ENCODE data around the gene FAM186B. TPM values are rescaled to one million over a fixed set of nuclear protein-coding genes. Genes with fewer than 3 reads are reported as not detected.

The FAM186B gene
- total RNA-seq, 1 experiment from 2014 or later = 0.42 TPM

DNA sequence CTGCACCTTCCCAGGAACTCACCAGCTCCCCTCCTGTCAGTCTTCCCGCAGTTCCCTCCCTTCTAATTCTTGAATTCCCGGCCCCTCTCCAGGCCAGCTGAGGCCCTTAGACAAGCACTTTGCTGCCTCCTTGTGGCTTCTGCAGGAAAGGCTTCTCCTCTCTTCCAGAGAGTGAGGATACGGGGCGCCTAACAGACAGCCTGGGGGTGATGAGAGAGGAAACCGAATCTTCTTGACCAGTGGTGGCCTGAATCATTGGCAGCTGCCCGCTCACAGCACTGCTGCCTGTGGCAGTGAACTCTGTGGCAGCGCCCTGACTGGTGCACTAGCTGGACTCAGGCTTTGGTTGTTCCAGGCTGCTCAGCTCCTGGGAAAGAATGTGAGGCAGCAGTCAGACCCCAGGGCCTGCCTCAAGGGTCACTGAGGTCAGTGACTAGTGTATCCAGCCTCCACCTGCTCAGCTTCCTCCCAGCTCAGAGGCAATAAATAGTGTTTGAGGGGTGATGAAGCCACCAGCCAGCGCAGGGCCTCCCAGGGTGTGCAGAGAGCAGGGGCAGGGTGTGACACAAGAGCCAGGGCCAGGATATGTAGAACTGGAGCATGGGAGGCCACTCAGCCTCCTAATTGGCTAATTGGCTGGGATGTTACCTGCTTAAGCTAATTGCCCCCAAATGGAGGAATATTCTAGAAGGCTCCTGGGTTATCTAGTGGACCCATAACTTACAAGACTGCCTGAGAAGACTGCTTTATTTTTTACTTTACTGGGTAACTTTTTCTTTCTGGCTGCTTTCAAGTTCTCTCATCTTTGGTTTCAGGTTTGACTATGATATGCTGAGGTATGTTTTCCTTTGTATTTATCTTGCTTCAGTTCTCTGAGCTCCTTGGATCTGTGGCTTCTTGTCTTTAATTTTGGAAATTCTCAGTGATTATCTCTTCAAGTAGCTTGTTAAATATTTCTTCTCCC, 24.6 kb downstream of the FAM186B start (continued):
- TF ChIP-seq, protein P1, sequence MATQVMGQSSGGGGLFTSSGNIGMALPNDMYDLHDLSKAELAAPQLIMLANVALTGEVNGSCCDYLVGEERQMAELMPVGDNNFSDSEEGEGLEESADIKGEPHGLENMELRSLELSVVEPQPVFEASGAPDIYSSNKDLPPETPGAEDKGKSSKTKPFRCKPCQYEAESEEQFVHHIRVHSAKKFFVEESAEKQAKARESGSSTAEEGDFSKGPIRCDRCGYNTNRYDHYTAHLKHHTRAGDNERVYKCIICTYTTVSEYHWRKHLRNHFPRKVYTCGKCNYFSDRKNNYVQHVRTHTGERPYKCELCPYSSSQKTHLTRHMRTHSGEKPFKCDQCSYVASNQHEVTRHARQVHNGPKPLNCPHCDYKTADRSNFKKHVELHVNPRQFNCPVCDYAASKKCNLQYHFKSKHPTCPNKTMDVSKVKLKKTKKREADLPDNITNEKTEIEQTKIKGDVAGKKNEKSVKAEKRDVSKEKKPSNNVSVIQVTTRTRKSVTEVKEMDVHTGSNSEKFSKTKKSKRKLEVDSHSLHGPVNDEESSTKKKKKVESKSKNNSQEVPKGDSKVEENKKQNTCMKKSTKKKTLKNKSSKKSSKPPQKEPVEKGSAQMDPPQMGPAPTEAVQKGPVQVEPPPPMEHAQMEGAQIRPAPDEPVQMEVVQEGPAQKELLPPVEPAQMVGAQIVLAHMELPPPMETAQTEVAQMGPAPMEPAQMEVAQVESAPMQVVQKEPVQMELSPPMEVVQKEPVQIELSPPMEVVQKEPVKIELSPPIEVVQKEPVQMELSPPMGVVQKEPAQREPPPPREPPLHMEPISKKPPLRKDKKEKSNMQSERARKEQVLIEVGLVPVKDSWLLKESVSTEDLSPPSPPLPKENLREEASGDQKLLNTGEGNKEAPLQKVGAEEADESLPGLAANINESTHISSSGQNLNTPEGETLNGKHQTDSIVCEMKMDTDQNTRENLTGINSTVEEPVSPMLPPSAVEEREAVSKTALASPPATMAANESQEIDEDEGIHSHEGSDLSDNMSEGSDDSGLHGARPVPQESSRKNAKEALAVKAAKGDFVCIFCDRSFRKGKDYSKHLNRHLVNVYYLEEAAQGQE (IDR thresholded peaks at IDR 0.05; ENCODE audit: low read depth) = no peak
- no peak for TF ChIP-seq JUND (IDR thresholded peaks at IDR 0.05)
- TF ChIP-seq CEBPB (IDR thresholded peaks at IDR 0.05; ENCODE audit: low read depth) = no peak
- no peak for TF ChIP-seq POLR2A (IDR thresholded peaks at IDR 0.05; ENCODE audit: borderline replicate concordance, extremely low read depth, insufficient read depth, insufficient read length)
- peak; percentile 96 for TF ChIP-seq RAD21 (IDR thresholded peaks at IDR 0.05; ENCODE audit: low read depth)

DNA sequence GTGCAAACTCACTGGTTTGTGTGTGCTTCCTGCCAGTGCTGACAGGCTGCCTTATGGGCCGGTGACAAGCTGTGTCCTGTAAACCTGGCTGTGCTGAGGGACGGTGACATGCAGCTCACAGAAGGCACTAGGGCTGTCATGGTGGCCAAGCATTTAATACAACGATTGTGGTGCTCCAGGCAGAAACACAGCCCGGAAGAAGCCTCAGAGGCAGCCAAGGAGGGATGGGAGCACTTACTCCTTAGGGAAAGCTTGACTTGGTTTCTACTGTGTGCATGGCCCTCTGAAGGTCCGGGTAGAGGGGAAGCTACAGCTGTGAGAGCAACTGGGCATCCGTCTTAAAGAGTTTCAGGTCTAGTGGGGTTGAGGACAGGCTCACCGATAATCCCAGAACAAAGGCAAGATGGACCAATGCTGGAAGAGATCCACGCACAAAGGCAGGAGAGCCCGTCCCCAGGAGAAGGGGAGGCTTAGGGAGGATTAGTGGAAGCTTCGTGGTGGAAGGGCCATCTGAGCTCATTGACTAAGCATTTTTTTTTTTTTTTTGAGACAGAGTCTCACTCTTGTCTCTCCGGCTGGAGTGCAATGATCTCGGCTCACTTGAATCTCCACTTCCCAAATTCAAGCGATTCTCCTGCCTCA, 26.8 kb downstream of the FAM186B start:
- POLR2A ChIA-PET = no interaction called here
- H3K4me3 ChIP-seq (replicated peaks in 1 of 2; ENCODE audit: low read depth in 1 of 2, low read length in 2 of 2) = no peak overlapping the region
- no peak overlapping the region for H2AFZ ChIP-seq (ENCODE audit: low read depth, low read length, poor library complexity, severe bottlenecking)
- H3K9me2 ChIP-seq (ENCODE audit: insufficient read depth) = no peaks in the 10 kb centered on the region
- ATAC-seq (no peak), DNase-seq (ENCODE audit: low read depth, low spot score) (no peak)
- H3K4me2 ChIP-seq (ENCODE audit: low read length) = no peak overlapping the region
- H4K20me1 ChIP-seq (ENCODE audit: insufficient read depth) = no peaks in the 10 kb centered on the region
- no peak overlapping the region for H3K9ac ChIP-seq (ENCODE audit: low read length)
- H3K9me3 ChIP-seq (ENCODE audit: control insufficient read depth in 1 of 2, insufficient read depth in 1 of 2, low read depth in 1 of 2, low read length in 2 of 2) = no peaks in the 10 kb centered on the region
- peaks cover 0 to 4% of the 10 kb centered on the region in 2 experiments; a peak in 1 of 4 replicates for H3K36me3 ChIP-seq (ENCODE audit: control insufficient read depth in 1 of 2, insufficient read depth in 2 of 2, low read length in 2 of 2)
- BruUV-seq (replicated peaks) = no TSS peak
- H3K4me1 ChIP-seq (ENCODE audit: control insufficient read depth in 1 of 2, insufficient read depth in 2 of 2, low read length in 2 of 2) = peaks cover 7 to 11% of the 10 kb centered on the region in 2 experiments; a peak in 3 of 4 replicates
- intact Hi-C loops (cut with micrococcal nuclease) = no loop called here
- no peak overlapping the region for H3K27ac ChIP-seq (ENCODE audit: low read depth, low read length)
- CTCF ChIA-PET = interaction anchor here (0.7 to 1.1 kb wide), 2 partner anchors 220 to 231 kb away, joined by 3 to 4 read pairs; no protein-coding TSS in a partner anchor
- H3K79me2 ChIP-seq (ENCODE audit: insufficient read depth, low read length) = no peaks in the 10 kb centered on the region; the same call in none of the 2 replicates
- no peaks in the 10 kb centered on the region for H3K27me3 ChIP-seq (ENCODE audit: insufficient read depth, low read length)
- RAD21 ChIA-PET (ENCODE audit: low non-redundant PET in 1 of 2, low total read pairs in 2 of 2, uncharacterized antibody in 2 of 2, unreplicated experiment in 2 of 2) = no interaction called here
- TF ChIP-seq, protein P2, sequence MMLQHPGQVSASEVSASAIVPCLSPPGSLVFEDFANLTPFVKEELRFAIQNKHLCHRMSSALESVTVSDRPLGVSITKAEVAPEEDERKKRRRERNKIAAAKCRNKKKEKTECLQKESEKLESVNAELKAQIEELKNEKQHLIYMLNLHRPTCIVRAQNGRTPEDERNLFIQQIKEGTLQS (IDR thresholded peaks at IDR 0.05) = no peak
- TF ChIP-seq EZH2phosphoT487 (IDR thresholded peaks at IDR 0.05; ENCODE audit: borderline replicate concordance) = no peak
- no peak for TF ChIP-seq JUND (IDR thresholded peaks at IDR 0.05)
- no peak for TF ChIP-seq TCF7L2 (IDR thresholded peaks at IDR 0.05; ENCODE audit: borderline replicate concordance, extremely low read depth, insufficient read depth, insufficient read length)
- TF ChIP-seq ZNF274 (IDR thresholded peaks at IDR 0.05; ENCODE audit: low read depth, low read length) = no peak
- TF ChIP-seq EGR1 (IDR thresholded peaks at IDR 0.05; ENCODE audit: low read depth) = no peak
- TF ChIP-seq, protein P1 (IDR thresholded peaks at IDR 0.05; ENCODE audit: low read depth) = no peak
- no peak for TF ChIP-seq ELF1 (IDR thresholded peaks at IDR 0.05; ENCODE audit: borderline replicate concordance, low read depth)
- TF ChIP-seq, protein P3, sequence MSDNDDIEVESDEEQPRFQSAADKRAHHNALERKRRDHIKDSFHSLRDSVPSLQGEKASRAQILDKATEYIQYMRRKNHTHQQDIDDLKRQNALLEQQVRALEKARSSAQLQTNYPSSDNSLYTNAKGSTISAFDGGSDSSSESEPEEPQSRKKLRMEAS (IDR thresholded peaks at IDR 0.05) = no peak
- TF ChIP-seq EZH2 (IDR thresholded peaks at IDR 0.05) = no peak
